ENCODE measurements around the gene GALNT9. TPM values are rescaled to one million over a fixed set of nuclear protein-coding genes. Genes with fewer than 3 reads are reported as not detected.
A peak's percentile ranks its signal among the peaks of the same experiment; 100 is the strongest.

GALNT9 gene
- total RNA-seq, 4 donors from 2014 or later = not detected

- TF ChIP-seq POLR2A (IDR thresholded peaks at IDR 0.05) = no peak
- no peak for TF ChIP-seq CTCF (IDR thresholded peaks at IDR 0.05)
- 60 to 93% methylated on average over 1 to 15 of the region's 15 CpGs for WGBS, 2 donors
- no peak for DNase-seq
- Histone ChIP-seq H3K27ac (no peak overlapping the region), H3K4me1 (peaks cover 12 to 43% (median 12%) of the 10 kb centered on the region in 3 donors), H3K9me3 (no peaks in the 10 kb centered on the region), H3K36me3 (no peaks in the 10 kb centered on the region), H3K27me3 (peaks cover 0 to 100% (median 11%) of the 10 kb centered on the region in 4 donors), H3K4me3 (no peak overlapping the region)
- intact Hi-C loops (cut with DNase I) = no loop called here
Observed at GRCh38 chr12:132325733-132326130, 3.7 kb downstream of the GALNT9 start.

- no peak for DNase-seq
- Histone ChIP-seq H3K4me1 (peaks cover 12 to 42% (median 12%) of the 10 kb centered on the region in 3 donors), H3K4me3 (no peak overlapping the region), H3K9me3 (no peaks in the 10 kb centered on the region), H3K36me3 (no peaks in the 10 kb centered on the region), H3K27ac (no peak overlapping the region), H3K27me3 (peaks cover 0 to 100% (median 9%) of the 10 kb centered on the region in 4 donors)
- intact Hi-C loops (cut with DNase I) = no loop called here
- WGBS, 2 donors = 80 to 87% methylated on average over 13 to 19 of the region's 28 CpGs
- no peak for TF ChIP-seq CTCF (IDR thresholded peaks at IDR 0.05)
- TF ChIP-seq POLR2A (IDR thresholded peaks at IDR 0.05) = no peak
Observed at GRCh38 chr12:132324841-132325732, 4.3 kb downstream of the GALNT9 start.

- Histone ChIP-seq H3K4me3 (no peak overlapping the region), H3K27ac (no peak overlapping the region), H3K36me3 (no peaks in the 10 kb centered on the region), H3K4me1 (peaks cover 7 to 35% (median 12%) of the 10 kb centered on the region in 3 donors), H3K27me3 (peaks cover 0 to 99% (median 7%) of the 10 kb centered on the region in 4 donors), H3K9me3 (no peaks in the 10 kb centered on the region)
- 60 to 93% methylated on average over 1 to 29 of the region's 42 CpGs for WGBS, 2 donors
- intact Hi-C loops (cut with DNase I) = no loop called here
- no peak for DNase-seq
- TF ChIP-seq CTCF (IDR thresholded peaks at IDR 0.05) (no peak), POLR2A (IDR thresholded peaks at IDR 0.05) (no peak)
Observed at GRCh38 chr12:132324173-132324572, 5.2 kb downstream of the GALNT9 start.

- Histone ChIP-seq H3K9me3 (no peaks in the 10 kb centered on the region), H3K36me3 (no peaks in the 10 kb centered on the region), H3K27me3 (peaks cover 0 to 99% (median 4%) of the 10 kb centered on the region in 4 donors), H3K27ac (no peak overlapping the region), H3K4me1 (peaks cover 3 to 27% (median 12%) of the 10 kb centered on the region in 3 donors), H3K4me3 (peak overlapping the region in 1 of 4 donors; percentile 30)
- TF ChIP-seq CTCF (IDR thresholded peaks at IDR 0.05) = no peak
- no peak for TF ChIP-seq POLR2A (IDR thresholded peaks at IDR 0.05)
- intact Hi-C loops (cut with DNase I) = no loop called here
- WGBS, 2 donors = 45 to 65% methylated on average over 18 to 30 of the region's 44 CpGs
- no peak for DNase-seq
Observed at GRCh38 chr12:132323171-132324010, 6.0 kb downstream of the GALNT9 start.
